Activated CD8-positive, alpha-beta T cell treated with anti-CD3 and anti-CD28 coated beads, Interleukin-2, amount 10 ng/mL, durations not matched to agents 7 days and 5 days (primary cell): ENCODE results near the gene SLC66A2. TPM values are rescaled to one million over a fixed set of nuclear protein-coding genes. Genes with fewer than 3 reads are reported as not detected.

Experiments
- ATAC-seq: fragments of 150-1000 bp; cut with Tn5 transposase; one replicate; pipeline ENCODE4 v1.10.0; 2021; ENCODE audit warnings: moderate library complexity
- CTCF ChIA-PET: fragments of 350-600 bp; sonication (Branson Sonifier 250); formaldehyde crosslinking; loops from one replicate; lab custom pipeline; 2021; ENCODE audit warnings: antibody characterized with exemption; lab: Charles Lee
- POLR2A ChIA-PET: fragments of 350-600 bp; sonication (Branson Sonifier 250); formaldehyde crosslinking; loops from one replicate; lab custom pipeline; 2021; ENCODE audit warnings: antibody characterized with exemption; lab: Charles Lee
- DNase-seq: peaks from one replicate; pipeline ENCODE4 v3.0.0-alpha.2; 2020
- H3K27ac Mint-ChIP-seq: one replicate; pipeline ENCODE4 v1.8.0; 2021; ENCODE audit warnings: mild to moderate bottlenecking, mixed read lengths
- H3K27me3 Mint-ChIP-seq: one replicate; pipeline ENCODE4 v1.8.0; 2021; ENCODE audit warnings: low read depth, mixed read lengths
- H3K36me3 Mint-ChIP-seq: one replicate; pipeline ENCODE4 v1.8.0; 2021; ENCODE audit warnings: low read depth, mixed read lengths
- H3K4me1 Mint-ChIP-seq: one replicate; pipeline ENCODE4 v1.8.0; 2021; ENCODE audit warnings: low read depth, mixed read lengths
- H3K4me3 Mint-ChIP-seq: one replicate; pipeline ENCODE4 v1.8.0; 2021; ENCODE audit warnings: mild to moderate bottlenecking, mixed read lengths
- H3K9me3 Mint-ChIP-seq: one replicate; pipeline ENCODE4 v1.8.0; 2022; ENCODE audit warnings: mixed read lengths; ENCODE audit not compliant: insufficient read depth
- total RNA-seq, 2 experiments: library from RNA; stranded (reverse); gene quantifications; one replicate each; pipeline ENCODE4 v1.2.3, GENCODE V29; 2021

SLC66A2 gene
- total RNA-seq, 2 experiments from 2014 or later: 21.6 to 23.2 TPM

DNA sequence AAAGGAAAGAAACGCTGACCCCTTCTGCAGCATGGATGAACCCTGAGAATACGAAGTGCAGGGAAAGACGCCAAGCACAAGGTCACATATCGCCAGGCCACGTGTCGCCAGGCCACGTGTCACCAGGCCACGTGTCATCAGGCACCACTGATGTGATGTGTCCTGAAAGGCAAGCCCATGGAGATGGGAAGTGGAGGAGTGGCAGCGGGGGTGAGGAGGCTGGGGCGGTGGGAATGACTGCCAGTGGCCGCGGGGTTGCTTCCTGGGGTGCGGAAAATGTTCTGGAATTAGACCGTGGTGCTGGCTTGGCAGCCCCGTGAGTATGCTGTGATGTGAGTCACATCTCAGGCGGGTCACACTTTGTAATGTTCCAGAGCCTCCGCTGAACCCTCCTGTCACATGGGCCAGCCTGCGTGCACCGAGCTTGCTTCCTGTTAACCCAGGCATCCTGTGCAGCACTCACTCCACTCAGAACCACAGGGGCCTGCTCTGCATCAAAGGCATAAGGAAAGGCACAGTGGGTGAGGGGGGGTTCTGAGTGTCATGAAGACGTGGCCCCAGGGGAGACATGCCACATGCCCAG, 39.0 kb downstream of the SLC66A2 start:
- peak; percentile 75 for DNase-seq
- Mint-ChIP-seq H3K4me3 (no peak overlapping the region), H3K36me3 (peaks cover 52% of the 10 kb centered on the region), H3K27me3 (no peaks in the 10 kb centered on the region), H3K27ac (peak overlapping the region; percentile 77), H3K9me3 (peaks cover 6% of the 10 kb centered on the region), H3K4me1 (peaks cover 29% of the 10 kb centered on the region)
- peak; percentile 83 for ATAC-seq
- POLR2A ChIA-PET: no interaction called here
- CTCF ChIA-PET: no interaction called here

DNA sequence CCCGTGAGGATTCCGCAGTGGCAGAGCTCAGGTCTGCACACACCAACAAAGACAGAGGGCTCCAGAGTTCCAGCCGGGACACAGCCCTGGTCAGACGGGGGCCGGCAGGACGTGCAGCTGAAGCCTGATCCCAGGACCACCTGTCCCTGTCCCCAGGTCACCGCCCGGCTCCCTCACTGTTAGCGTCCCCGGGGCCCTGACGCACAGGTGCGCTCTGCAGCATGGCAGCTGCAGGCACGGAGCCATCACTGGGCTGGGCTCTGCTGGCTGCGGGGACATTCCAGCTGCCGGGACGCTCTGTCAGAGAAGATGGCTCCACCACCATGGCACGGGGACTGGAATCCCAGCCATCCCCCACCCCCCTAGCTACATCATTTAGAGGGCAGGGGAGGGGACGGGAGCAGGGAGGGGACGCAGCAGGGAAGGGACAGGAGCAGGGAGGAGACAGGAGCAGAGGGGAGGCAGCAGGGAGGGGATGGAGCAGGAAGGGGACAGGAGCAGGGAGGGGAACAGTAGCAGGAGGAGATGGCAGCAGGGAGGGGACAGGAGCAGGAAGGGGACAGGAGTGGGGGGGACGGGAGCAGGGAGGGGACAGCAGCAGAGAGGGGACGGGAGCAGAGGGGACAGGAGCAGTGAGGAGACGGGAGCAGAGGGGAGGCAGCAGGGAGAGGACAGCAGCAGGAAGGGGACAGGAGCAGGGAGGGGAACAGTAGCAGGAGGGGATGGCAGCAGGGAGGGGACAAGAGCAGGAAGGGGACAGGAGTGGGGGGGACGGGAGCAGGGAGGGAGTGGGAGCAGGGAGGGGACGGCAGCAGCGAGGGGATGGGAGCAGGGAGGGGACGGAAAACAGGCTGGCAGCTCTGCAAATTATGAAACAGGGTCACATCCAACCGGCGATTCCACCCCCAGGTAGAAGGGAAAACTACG, 39.8 kb downstream of the SLC66A2 start:
- ChIA-PET CTCF (no interaction called here), POLR2A (no interaction called here)
- Mint-ChIP-seq H3K27ac (no peak overlapping the region), H3K36me3 (peaks cover 45% of the 10 kb centered on the region), H3K4me3 (no peak overlapping the region), H3K27me3 (no peaks in the 10 kb centered on the region), H3K9me3 (peaks cover 4% of the 10 kb centered on the region), H3K4me1 (peaks cover 29% of the 10 kb centered on the region)
- ATAC-seq: no peak
- DNase-seq: no peak

DNA sequence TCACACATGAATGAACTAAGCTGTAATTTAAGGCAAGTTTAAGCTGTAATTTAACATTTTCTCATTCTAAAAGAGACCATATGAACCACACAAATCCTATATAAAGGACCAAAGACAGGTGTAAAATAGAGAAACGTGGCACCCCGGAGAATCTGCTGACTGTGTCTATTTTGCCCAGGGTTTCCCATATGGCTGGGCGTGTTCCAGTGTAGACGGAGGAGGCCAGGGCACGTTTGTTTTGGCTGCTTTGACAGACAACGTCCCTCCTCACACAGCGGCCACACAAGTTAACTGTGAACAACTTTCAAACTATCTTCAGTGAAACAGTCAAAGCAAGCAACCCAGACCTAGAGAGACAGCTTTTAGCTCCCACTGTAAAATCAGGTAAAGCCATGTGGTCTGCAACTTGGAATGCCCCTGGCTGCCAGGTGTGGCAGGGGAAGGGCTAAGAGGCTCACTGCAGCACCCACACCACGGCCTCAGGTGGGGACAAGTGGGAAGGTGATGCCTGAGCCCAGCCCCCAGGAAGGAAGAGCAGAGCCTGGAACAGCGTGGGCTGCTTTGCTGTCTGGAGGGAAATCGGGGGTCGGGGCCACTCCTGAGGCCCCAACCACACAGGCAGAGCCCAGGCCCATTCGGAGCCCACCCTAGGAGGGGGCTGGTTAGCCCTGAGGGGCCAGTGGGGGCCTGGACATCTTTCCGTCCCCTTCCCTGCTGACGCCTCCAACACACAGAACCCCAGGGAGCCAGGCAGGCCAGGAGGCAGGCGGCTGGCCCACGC, 40.7 kb downstream of the SLC66A2 start:
- Mint-ChIP-seq H3K9me3 (no peaks in the 10 kb centered on the region), H3K36me3 (peaks cover 38% of the 10 kb centered on the region), H3K4me3 (no peak overlapping the region), H3K4me1 (peaks cover 33% of the 10 kb centered on the region), H3K27me3 (no peaks in the 10 kb centered on the region), H3K27ac (no peak overlapping the region)
- CTCF ChIA-PET: no interaction called here
- POLR2A ChIA-PET: no interaction called here
- ATAC-seq: no peak
- DNase-seq: no peak

DNA sequence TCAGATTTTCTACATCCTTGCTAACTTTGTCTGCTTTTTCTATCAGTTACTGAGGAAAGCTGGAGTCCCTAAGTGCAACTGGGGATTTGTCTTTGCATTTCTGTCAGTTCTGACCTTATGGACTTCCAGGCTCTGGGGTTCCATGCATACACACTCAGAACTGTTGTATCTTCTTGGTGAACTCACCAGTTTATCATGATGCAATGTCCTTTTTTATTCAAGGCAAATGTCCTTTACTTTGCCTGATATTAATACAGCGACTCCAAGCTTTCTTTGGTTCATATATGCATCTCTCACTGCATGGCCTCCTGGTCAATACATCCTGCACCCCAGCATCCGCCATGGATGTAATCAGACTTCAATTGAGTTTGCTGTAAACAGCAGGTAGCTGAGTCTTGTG, 44.7 kb downstream of the SLC66A2 start:
- ChIA-PET POLR2A (no interaction called here), CTCF (no interaction called here)
- ATAC-seq: no peak
- H3K36me3 Mint-ChIP-seq: peaks cover 17% of the 10 kb centered on the region
- no peak overlapping the region for H3K27ac Mint-ChIP-seq
- no peak overlapping the region for H3K4me3 Mint-ChIP-seq
- no peak for DNase-seq
- no peaks in the 10 kb centered on the region for H3K27me3 Mint-ChIP-seq
- H3K4me1 Mint-ChIP-seq: peaks cover 4% of the 10 kb centered on the region
- no peaks in the 10 kb centered on the region for H3K9me3 Mint-ChIP-seq

DNA sequence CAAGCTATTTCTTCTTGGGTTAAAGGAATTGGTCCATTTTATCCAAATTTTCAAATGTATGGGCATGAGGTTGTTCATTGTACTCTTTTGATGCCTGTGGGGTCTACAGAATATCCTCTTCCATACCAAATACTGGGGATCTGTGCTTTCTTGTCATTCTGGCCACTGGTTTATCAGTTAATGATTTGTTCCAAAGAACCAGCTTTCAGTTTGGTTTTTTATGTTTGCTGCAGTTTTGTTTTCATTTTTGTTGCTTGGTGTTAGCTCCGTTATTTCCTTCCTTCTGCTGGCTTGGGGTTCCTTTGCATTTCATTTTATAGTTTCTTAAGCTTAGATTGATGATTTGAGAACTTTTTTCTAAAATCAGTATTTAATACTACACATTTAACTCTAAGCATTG, 45.5 kb downstream of the SLC66A2 start:
- DNase-seq: no peak
- no peak for ATAC-seq
- Mint-ChIP-seq H3K4me3 (no peak overlapping the region), H3K36me3 (peaks cover 20% of the 10 kb centered on the region), H3K9me3 (no peaks in the 10 kb centered on the region), H3K27ac (no peak overlapping the region), H3K27me3 (no peaks in the 10 kb centered on the region), H3K4me1 (peaks cover 4% of the 10 kb centered on the region)
- CTCF ChIA-PET: no interaction called here
- POLR2A ChIA-PET: no interaction called here

DNA sequence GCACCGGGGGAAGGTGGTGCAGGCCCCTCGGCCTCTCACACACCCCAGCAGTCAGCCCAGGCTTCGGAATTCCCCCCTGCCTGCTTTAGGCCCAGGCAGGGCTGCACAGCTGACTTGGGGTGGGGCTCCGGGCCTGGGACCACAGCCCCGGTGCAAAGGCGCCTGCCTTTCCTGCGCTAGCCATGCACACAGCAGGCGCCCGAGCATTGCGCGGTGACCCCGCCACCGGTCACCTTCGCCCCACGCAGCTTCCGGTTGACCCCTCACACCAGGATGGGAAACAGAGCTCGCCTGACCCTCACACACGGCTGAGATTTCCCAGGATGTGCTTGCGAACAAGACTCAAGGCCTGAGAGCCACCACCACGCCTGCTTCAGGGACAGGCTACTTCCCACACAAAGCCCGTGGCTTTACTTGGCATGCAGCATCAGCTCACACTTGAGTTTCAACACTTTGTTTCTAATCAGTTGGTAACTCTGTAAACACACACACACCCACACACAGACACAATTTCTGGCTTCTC, 46.0 kb downstream of the SLC66A2 start:
- ATAC-seq: no peak
- H3K4me3 Mint-ChIP-seq: no peak overlapping the region

DNA sequence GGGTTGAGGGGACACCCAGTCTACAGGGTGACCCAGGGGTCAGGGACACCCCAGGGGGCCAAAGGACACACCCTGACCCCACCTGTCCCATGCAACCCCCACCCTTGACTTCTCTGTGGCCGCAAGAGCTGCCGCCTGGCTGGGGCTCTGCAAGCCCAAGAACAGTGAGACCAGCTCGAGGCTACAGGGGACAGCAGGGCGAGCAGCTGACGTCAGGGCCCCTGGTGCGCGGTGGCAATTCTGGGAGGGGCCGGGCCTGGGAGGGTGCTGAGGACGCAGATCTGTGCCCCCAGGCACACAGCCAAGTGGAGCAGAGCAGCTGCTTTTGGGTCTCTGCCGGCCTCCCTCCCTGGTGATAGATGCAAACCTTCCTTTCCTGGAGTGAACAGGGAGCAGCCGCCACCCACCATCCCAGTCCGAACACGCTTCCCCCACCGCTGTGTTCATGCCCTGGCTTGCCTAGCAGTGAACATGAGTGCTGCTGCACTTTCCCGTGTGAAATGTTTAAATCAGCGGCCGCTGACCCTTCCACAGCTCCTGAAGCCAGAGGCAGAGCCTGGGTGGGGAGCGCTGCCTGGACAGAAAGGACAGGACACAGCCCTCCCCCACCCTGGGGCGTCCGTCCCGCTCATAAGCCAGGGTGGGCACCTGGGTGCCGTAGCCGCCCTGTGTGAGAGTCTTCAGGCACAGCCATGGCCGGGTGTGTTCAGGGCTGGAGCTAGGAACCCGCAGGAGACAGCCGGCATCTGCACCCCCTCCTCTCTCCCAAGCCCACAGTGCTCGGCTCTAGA, 46.9 kb downstream of the SLC66A2 start:
- H3K27ac Mint-ChIP-seq: no peak overlapping the region
- CTCF ChIA-PET: no interaction called here
- DNase-seq (no peak), ATAC-seq (no peak)
- H3K4me1 Mint-ChIP-seq: peaks cover 4% of the 10 kb centered on the region
- H3K9me3 Mint-ChIP-seq: peaks cover 3% of the 10 kb centered on the region
- no peaks in the 10 kb centered on the region for H3K27me3 Mint-ChIP-seq
- no peak overlapping the region for H3K4me3 Mint-ChIP-seq
- H3K36me3 Mint-ChIP-seq: peaks cover 14% of the 10 kb centered on the region
- POLR2A ChIA-PET: interaction anchor here (0.6 kb wide), 1 partner anchor 42 kb away, joined by 3 read pairs; no protein-coding TSS in a partner anchor

More for the DNA sequence above, 46.0 kb downstream of the SLC66A2 start:
- DNase-seq: no peak
- POLR2A ChIA-PET: no interaction called here
- Mint-ChIP-seq H3K4me1 (peaks cover 4% of the 10 kb centered on the region), H3K27me3 (no peaks in the 10 kb centered on the region), H3K36me3 (peaks cover 15% of the 10 kb centered on the region), H3K27ac (no peak overlapping the region), H3K9me3 (no peaks in the 10 kb centered on the region)
- CTCF ChIA-PET: no interaction called here

DNA sequence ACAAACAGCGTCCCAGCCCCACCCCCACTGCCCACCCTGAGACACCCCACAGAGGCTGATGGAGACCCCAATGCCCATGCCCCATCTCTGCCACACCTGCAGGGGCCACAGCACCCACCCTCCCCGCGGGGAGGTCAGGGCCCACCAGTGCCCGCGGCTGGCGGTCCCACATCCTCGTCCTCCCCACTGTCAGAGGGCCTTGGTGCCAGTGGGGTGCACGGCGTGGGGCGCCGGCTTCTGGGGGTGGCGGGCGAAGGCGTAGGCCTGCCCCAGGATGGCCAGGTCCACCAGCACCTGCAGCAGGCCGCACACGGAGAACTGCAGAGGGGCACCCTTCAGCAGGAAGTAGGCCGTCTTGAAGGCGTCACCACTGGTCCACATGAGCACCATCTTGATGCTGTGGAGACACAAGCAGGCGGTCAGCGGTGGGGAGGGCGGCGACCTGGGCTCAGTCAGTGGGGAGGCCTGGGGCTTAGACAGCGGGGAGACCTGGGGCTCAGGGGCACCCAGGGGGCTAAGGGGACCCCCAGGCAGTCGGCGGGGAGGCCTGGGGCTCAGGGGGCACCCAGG, 47.6 kb downstream of the SLC66A2 start:
- H3K27ac Mint-ChIP-seq: no peak overlapping the region
- ChIA-PET CTCF (no interaction called here), POLR2A (interaction anchor here (0.6 kb wide), 1 partner anchor 41 kb away, joined by 3 read pairs; no protein-coding TSS in a partner anchor)
- no peak for ATAC-seq
- DNase-seq: no peak
- H3K27me3 Mint-ChIP-seq: no peaks in the 10 kb centered on the region
- no peak overlapping the region for H3K4me3 Mint-ChIP-seq
- H3K4me1 Mint-ChIP-seq: peaks cover 4% of the 10 kb centered on the region
- peaks cover 14% of the 10 kb centered on the region for H3K36me3 Mint-ChIP-seq
- peaks cover 3% of the 10 kb centered on the region for H3K9me3 Mint-ChIP-seq

DNA sequence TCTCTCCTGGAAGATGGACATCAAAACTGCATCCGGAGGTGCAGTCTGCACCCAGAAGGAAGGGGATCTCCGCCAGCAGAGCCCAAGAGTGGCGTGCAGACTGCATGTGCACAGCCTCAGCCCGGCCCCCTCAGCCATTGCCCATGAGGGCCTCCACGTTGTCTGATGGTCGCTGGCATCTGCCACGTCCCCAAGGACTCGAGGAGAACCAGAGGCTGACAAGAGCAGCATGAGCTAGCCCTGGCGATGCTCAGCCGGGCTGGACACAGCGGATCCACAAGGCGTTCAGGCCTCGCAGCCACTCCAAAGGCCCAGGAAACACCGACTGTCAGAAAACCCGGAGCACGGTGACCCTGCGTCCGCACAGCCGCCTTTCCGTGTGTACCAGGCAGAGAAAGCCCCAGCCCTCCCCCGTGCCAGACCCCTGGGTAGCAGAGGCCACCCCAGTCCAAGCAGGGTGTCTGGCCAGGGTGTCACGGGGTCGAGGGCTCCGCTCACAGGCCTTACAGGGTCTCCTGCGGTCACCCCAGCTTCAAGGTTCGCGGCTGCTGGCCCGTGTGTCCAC, 48.3 kb downstream of the SLC66A2 start:
- Mint-ChIP-seq H3K36me3 (peaks cover 9% of the 10 kb centered on the region), H3K4me1 (peaks cover 4% of the 10 kb centered on the region), H3K4me3 (no peak overlapping the region), H3K9me3 (peaks cover 3% of the 10 kb centered on the region), H3K27me3 (no peaks in the 10 kb centered on the region), H3K27ac (no peak overlapping the region)
- no peak for DNase-seq
- no peak for ATAC-seq
- ChIA-PET CTCF (no interaction called here), POLR2A (interaction anchor here (0.6 kb wide), 1 partner anchor 319 kb away, joined by 4 read pairs; no protein-coding TSS in a partner anchor)

DNA sequence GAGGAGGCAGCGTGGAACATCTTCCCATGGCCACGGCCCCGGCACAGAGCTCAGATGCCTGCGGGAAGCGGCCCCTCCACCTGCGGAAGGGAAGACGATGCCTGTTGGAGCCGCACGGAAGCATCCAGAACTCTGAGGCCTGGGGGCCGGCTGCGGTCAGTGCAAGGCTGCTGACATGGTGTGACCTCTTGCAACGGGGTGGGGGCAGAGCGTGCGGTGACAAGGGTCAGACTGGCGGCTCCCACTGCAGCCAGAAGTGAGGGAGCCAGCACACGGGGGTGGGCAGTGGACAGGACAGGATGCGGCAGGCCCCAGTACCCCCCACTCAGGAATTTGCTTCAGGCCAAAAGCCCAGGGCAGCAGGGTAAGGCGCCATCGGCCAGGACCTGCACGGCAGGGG, 48.8 kb downstream of the SLC66A2 start:
- ChIA-PET POLR2A (interaction anchor here (0.6 kb wide), 1 partner anchor 319 kb away, joined by 4 read pairs; no protein-coding TSS in a partner anchor), CTCF (no interaction called here)
- DNase-seq (no peak), ATAC-seq (no peak)
- no peaks in the 10 kb centered on the region for H3K27me3 Mint-ChIP-seq
- no peak overlapping the region for H3K4me3 Mint-ChIP-seq
- peaks cover 4% of the 10 kb centered on the region for H3K4me1 Mint-ChIP-seq
- H3K27ac Mint-ChIP-seq: no peak overlapping the region
- H3K36me3 Mint-ChIP-seq: peaks cover 11% of the 10 kb centered on the region
- H3K9me3 Mint-ChIP-seq: peaks cover 7% of the 10 kb centered on the region
